Vagina (tissue), 2 donors: ENCODE results near the gene GRM8.

Source experiments
- POLR2A ChIP-seq, 2 donors: fragments of 450-650 bp; IDR thresholded peaks; one replicate each; pipeline ENCODE4 v1.6.1; 2017; ENCODE audit warnings: antibody characterized with exemption in 2 of 2, mild to moderate bottlenecking in 2 of 2, moderate library complexity in 2 of 2
- POLR2AphosphoS5 ChIP-seq, 2 donors: sonication (generic); formaldehyde crosslinking; IDR thresholded peaks; one replicate each; pipeline ENCODE4 v1.9.0; 2017; ENCODE audit warnings: antibody characterized with exemption in 2 of 2, mild to moderate bottlenecking in 2 of 2, low read depth in 1 of 2; ENCODE audit not compliant: insufficient read depth in 1 of 2
- TF ChIP-seq, protein P1 (sequence below), 3 experiments: fragments of 450-650 bp in 2 of 3; fragments of 200-600 bp in 1 of 3; sonication (generic) in 1 of 3; IDR thresholded peaks; one replicate each; pipeline ENCODE4 v1.5.1; 2017 to 2019; ENCODE audit warnings: antibody characterized with exemption in 3 of 3, mild to moderate bottlenecking in 2 of 3, moderate library complexity in 2 of 3

DNA sequence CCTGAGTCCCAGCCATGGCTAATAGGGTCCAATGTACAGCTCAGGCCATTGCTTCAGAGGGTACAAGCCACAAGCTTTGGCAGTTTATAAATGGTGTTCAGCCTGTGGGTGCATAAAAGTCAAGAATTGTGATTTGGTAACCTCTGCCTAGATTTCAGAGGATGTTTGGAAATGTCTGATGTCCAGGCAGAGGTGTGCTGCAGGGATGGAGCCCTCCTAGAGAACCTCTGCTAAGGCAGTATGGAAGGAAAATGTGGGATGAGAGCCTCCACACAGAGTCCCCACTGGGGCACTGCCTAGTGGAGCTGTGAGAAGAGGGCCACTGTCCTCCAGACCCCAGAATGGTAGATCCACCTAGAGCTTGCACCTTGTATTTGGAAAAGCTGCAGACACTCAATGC, 779.9 kb downstream of the GRM8 start:
- TF ChIP-seq POLR2A (IDR thresholded peaks at IDR 0.05) (no peak), POLR2AphosphoS5 (IDR thresholded peaks at IDR 0.05; ENCODE audit: insufficient read depth in 1 of 2, low read depth in 1 of 2) (no peak)
- TF ChIP-seq, protein P1, sequence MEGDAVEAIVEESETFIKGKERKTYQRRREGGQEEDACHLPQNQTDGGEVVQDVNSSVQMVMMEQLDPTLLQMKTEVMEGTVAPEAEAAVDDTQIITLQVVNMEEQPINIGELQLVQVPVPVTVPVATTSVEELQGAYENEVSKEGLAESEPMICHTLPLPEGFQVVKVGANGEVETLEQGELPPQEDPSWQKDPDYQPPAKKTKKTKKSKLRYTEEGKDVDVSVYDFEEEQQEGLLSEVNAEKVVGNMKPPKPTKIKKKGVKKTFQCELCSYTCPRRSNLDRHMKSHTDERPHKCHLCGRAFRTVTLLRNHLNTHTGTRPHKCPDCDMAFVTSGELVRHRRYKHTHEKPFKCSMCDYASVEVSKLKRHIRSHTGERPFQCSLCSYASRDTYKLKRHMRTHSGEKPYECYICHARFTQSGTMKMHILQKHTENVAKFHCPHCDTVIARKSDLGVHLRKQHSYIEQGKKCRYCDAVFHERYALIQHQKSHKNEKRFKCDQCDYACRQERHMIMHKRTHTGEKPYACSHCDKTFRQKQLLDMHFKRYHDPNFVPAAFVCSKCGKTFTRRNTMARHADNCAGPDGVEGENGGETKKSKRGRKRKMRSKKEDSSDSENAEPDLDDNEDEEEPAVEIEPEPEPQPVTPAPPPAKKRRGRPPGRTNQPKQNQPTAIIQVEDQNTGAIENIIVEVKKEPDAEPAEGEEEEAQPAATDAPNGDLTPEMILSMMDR (IDR thresholded peaks at IDR 0.05) = no peak
